H1 (cell line): Measurements from ENCODE around the gene MTIF2. TPM values are rescaled to one million over a fixed set of nuclear protein-coding genes. Genes with fewer than 3 reads are reported as not detected.

Source experiments
- CHD7 ChIP-seq: fragments of 300-600 bp; sonication (generic); IDR thresholded peaks from 2 replicates; pipeline ENCODE4 v1.7.1; 2012; ENCODE audit warnings: low read length, moderate library complexity, mild to moderate bottlenecking, inconsistent platforms; ENCODE audit not compliant: insufficient replicate concordance
- RBBP5 ChIP-seq: IDR thresholded peaks from 2 replicates; pipeline ENCODE4 v1.7.1; 2012; ENCODE audit warnings: low read depth, mild to moderate bottlenecking, inconsistent platforms, low read length, moderate library complexity, borderline replicate concordance
- polyA plus RNA-seq, 7 experiments: library from polyadenylated mRNA; depleted of rRNA in 3 of 7; stranded (reverse) in 5 of 7; unstranded in 2 of 7; fragments of >200 nt in 5 of 7; fragments of 200-250 nt in 2 of 7; gene quantifications; 1 replicate in 5 of 7; 2 replicates in 1 of 7; 4 replicates in 1 of 7; pipeline versions ENCODE4 v1.2.1 to v1.2.3, GENCODE V29; 2011 to 2013; ENCODE audit warnings: missing spikeins in 2 of 7, mixed read lengths in 2 of 7
- total RNA-seq: library from RNA; stranded (reverse); fragmentation: NEBNext Ultra II Directional; extraction: Animal tissue kit (Norgen Biotek cat#: 25700); gene quantifications from 2 replicates; pipeline ENCODE4 v1.2.1, GENCODE V29; 2021

The MTIF2 gene
- total and polyA plus RNA-seq, 2 of the 8 experiments (the other 6 are each of a cell fraction or from before 2014, with no cell fraction given), result 11.0 to 36.0 TPM

- TF ChIP-seq CHD7 (no peak), RBBP5 (no peak)
These were observed 14.1 kb upstream of the MTIF2 start (continued) for GRCh38 chr2:55283083-55283482.
